ENCODE data around the gene MTOR. TPM values are rescaled to one million over a fixed set of nuclear protein-coding genes. Genes with fewer than 3 reads are reported as not detected.

The MTOR gene
- total RNA-seq, 1 donor from 2014 or later, result 36.1 TPM

DNA sequence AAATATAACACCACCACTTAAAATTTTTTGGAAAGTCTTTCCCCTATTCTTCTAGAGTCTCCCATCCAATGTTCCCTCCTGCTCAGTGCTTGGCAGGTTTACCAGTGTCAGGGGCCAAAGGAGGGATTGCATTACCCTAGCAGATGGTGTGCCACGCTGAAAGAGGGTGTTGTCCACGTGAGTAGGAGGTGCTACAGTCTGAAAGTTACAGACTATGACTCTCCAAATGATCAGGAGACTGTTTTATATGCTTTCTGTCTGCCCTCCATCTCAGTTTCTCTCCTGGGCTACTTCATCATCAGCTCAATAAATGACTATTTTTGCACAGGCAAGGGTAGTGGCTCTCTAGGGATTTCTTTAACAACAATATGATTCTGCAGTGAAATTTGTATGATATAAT lies 104.5 kb downstream of the MTOR start:
- intact Hi-C loops (cut with DNase I), result no loop called here

DNA sequence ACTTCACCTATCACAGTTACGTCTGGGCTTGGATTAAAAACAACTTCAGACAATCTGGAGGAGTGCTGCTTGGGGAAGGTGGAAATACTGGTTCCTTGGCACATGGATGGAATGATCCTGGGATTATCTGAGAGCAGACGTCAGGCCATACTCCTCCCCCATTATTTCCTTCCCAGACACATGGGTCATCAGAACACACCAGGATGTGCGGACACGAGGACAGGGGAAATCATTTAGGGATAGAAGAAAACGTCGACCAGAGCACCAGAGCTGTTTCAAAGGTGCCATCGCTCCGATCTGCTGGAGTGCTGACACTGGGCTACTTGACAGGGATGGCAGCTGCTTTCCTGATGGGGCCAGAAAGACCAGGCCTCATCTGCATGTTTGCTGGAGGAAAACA lies 105.0 kb downstream of the MTOR start:
- DNase-seq (ENCODE audit: low spot score), result no peak

More for the DNA sequence above, 104.5 kb downstream of the MTOR start:
- DNase-seq (ENCODE audit: low spot score), result no peak

DNA sequence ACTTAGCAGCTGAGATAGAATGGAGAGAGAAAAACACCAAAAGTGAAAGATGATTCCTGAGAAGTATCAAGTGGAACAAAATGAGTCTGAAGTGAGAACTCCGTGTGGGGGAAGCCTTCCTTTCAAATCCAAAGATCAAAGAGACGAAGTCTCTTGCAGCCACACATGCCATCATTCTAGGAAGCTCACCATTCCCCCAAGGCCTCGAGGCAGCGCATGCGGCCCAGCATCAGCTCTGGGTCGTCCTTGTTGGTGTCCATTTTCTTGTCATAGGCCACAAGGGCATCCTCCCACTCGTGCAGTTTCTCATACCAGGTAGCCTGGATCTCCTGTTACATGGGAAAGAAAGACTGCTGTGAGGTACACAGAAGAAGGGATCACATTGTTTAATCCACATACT lies 105.4 kb downstream of the MTOR start:
- intact Hi-C loops (cut with DNase I), result no loop called here

More for the DNA sequence above, 105.0 kb downstream of the MTOR start:
- intact Hi-C loops (cut with DNase I), result no loop called here

DNA sequence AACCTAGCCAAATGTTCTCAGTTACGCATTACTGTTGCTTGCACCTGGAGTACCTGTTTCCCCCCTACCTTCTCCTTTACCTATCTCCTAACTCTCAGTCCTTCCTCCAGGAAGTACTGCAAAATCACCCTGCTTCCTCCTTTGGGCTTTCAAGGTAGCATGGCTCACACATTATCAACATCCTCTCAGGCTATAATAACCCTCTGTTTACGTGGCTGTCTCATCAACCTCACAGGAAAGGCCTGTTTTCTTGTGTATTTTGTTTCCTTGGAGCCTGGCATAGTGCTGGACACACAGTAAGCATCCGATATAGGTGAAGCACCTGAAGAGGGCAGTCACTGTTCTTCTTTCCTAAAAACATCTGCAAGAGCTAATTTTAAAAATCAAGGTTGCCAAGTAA lies 105.9 kb downstream of the MTOR start:
- DNase-seq (ENCODE audit: low spot score), result no peak
- intact Hi-C loops (cut with DNase I), result no loop called here

More for the DNA sequence above, 105.4 kb downstream of the MTOR start:
- no peak for DNase-seq (ENCODE audit: low spot score)

DNA sequence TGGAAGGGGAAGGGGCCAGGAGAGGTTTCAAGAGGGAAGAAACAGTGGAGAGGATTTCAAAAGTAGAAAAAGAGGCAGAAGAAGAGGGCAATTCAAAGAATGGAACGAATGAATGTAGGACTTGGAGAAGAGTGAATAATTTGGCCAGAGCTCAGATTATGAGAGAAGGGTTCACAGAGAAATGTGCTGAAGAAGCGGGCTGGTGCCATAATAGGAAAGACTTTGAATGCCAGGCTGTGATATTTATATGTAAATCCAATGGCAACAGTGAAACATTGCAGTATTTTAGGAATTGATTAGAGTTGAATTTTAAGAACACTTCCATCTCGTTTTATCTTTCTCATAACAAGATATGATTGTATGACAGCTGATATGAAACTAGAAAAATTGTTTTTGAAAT lies 109.2 kb downstream of the MTOR start:
- intact Hi-C loops (cut with DNase I), result no loop called here

DNA sequence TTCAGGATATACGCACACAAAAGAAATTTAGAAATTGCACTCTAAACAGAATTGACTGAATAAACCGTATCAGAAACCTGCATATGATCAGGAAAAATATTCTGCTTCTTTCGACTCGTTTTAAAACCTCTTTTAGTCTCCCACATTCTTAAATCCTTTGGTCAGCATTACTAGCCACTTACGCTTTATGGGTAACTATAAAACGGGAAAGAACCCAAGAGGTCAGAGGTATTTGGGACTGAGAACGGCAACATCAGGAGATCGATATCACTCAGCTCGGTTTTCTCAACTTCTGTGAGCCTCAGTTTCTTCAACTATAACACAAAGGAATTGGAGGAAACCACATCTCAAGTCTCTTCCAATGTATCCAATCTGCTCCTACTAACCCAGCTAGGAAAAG lies 109.6 kb downstream of the MTOR start:
- DNase-seq (ENCODE audit: low spot score), result no peak

More for the DNA sequence above, 109.2 kb downstream of the MTOR start:
- DNase-seq (ENCODE audit: low spot score), result no peak

DNA sequence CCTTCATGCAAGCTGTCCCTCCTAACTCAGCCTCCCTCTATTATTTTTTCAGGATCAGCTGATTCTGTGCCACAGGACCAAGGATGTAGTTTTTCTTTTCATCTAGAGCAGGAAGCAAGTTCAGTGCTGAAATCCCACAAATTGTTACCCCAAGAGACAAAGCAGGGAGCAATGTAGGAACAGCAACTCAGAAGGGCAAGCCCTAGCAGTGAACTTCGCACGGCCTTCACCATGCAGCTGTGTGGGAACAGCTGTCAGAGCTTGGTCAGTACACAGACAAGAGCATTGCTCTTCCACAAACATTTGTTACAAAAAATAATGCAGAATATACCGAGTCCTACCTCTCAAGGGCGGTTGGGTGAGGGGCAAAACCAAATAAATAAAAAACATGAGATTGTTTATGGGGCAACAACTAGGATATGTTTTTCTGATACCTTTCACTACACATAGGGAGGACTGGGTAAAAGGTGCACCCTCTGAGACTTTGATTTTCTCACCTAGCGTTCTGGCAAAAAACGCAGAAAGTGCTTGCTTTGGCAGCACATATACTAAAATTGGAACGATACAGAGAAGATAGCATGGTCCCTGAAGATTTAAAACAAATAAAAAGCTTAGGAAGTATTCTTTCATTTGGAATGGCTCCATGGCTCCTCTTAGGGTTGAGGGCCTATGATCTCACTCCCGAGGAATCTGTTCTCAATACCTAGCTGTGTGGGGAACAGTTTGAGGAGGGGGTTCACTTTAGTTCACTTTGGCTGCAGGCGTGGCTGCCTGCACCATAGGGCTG lies 110.3 kb downstream of the MTOR start:
- no peak for DNase-seq (ENCODE audit: low spot score)
- intact Hi-C loops (cut with DNase I), result no loop called here

More for the DNA sequence above, 109.6 kb downstream of the MTOR start:
- intact Hi-C loops (cut with DNase I), result no loop called here

DNA sequence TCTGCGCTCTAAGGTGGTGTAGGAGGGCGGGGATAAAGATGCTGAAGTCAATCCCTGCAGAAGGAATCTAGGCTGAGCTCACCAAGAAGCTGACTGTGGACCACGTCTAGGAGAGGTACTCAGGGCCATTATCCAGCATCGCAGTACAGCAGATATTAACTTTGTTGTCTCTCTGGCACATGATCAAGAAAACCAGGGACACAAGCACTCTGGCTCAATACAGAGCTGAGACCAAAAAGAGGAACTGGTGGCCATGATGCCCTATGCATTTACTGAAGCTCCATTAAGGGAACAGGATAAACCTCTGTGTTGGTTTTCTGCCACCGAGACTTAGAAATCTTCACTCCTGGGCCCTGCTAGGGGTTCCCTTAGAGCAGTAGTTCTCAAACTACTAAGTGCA lies 111.2 kb downstream of the MTOR start:
- intact Hi-C loops (cut with DNase I), result no loop called here

DNA sequence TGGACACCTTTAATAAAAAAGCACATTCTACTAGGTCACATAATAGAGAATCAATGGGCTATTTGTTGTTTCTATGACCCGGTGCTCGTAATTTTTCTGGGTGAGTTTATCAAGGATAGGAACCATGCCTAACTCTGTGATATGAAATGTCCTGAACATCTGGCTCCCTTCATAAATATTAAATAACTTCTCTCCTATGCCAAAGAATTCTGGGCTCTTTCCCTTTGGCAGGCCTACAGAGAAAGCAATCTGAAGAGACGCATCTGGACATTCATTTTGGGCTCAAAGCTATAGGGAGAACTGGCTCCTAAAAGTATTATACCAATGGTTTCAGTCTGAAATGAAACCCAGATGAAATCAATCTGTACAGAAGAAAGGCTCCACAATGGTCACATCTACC lies 112.0 kb downstream of the MTOR start:
- intact Hi-C loops (cut with DNase I), result no loop called here
- DNase-seq (ENCODE audit: low spot score), result no peak

More for the DNA sequence above, 111.2 kb downstream of the MTOR start:
- DNase-seq (ENCODE audit: low spot score), result no peak

DNA sequence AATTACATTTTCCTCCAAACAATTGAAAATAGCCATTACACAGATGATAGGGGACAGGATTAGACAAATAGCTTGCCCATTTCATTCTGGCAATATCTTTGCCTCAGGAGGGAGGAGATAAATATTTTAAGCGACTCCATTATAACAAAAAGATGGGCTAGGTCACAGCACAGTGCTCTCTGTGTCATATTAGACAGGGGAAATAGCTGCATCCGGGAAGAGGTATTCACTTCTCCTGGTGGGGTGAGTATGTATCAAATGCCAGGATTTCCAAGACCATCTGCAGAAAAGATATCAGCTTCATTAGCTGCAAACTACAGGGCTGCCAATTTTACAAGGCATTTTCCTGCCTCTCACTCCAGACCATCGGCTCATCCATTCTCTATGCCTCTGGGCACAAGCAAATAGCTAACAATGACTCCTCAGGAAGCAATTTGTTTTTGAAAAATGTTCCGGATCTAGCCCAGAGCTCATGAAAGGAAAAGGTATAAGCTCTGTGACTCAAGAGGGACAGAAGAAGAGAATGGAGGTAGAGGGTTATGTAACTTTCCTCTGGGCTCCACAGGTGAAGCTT lies 115.1 kb downstream of the MTOR start:
- intact Hi-C loops (cut with DNase I), result no loop called here
- DNase-seq (ENCODE audit: low spot score), result no peak

DNA sequence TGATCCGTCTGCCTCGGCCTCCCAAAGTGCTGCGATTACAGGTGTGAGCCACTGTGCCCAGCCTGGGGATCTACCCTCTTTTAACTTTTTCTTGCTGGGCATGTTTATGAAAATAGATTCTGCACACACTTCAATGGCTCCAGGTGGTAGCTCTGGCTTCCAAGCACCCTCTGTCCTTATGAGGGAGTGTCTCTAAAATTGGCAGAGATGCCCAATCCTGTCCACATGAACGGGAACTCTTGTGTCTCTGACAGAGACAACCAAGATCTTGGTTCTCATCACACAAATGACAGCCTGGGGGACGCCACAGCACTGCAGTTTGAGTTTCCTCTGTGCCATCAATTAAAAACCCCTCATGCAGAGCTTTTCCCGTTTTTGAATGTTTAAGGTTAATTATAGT lies 116.6 kb downstream of the MTOR start:
- no peak for DNase-seq (ENCODE audit: low spot score)
- intact Hi-C loops (cut with DNase I), result no loop called here

DNA sequence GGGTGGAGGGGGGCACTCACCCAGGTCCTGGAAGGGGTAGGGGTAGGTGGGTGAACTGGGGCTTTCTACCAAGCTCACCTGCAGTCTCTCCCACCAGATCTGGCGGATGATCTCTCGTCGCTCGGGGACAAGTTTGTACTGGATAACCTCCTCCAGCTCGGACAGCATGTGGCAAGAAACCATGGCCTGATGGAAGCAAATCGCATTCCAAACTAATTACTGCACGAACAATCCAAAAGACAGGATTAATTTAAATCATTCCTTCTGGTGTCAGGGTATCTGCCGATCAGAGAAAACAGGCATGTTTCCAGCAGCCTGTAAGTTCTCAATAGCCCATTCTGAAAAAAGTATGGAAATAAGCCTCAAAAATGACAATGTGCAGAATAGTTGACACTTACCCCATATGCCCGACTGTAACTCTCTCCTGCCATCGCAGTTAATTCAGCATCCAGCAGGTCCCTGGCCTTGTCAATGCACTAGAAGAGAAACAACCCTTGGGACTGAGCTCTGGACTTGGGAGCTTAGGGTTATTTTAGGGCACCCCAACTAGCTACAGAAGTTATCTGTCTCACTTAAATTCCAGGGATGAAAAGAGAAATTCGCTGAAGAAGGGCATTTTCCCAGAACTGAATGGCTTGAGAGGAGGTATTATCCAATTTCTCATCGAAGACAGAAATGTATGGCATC lies 117.6 kb downstream of the MTOR start:
- intact Hi-C loops (cut with DNase I), result no loop called here
- DNase-seq (ENCODE audit: low spot score), result no peak

DNA sequence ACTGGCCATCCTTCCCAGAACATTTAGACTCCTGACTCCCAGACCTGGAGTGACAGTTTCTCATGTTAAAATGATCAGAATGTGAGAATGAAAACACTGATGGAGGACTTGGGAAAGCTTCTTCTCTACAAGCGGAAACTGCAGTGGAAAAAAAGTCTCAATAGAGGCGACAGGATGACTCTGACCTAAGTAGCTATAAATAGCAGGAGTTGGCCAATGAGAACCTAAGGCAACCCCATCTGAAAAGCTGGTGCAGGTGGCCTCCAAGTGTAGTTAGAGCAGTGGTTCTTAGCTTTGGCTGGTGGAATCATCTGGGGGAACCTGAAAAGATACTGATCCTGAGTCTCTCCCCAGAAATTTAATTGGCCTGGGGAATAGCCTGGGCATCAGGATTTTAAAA lies 118.4 kb downstream of the MTOR start:
- intact Hi-C loops (cut with DNase I), result no loop called here
- DNase-seq (ENCODE audit: low spot score), result no peak

DNA sequence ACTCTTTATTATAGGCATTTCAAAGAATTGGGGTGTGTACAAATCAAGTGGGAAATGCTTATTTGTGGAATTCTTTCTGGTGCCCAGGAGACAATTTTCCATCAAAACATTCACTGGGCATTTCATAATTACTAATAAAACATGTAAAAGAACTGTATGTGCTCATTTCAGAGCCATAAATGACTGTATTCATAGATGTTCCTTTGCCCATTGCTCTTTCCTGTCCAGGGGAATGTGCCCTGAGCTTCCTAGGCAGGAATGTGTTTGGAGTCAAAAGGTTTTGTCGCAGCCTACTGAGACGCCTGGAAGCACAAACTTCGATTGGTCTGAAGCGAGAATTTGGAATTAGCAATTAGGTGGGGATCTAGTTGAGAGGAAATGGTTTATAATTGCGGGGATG lies 119.0 kb downstream of the MTOR start:
- intact Hi-C loops (cut with DNase I), result no loop called here
- DNase-seq (ENCODE audit: low spot score), result no peak

DNA sequence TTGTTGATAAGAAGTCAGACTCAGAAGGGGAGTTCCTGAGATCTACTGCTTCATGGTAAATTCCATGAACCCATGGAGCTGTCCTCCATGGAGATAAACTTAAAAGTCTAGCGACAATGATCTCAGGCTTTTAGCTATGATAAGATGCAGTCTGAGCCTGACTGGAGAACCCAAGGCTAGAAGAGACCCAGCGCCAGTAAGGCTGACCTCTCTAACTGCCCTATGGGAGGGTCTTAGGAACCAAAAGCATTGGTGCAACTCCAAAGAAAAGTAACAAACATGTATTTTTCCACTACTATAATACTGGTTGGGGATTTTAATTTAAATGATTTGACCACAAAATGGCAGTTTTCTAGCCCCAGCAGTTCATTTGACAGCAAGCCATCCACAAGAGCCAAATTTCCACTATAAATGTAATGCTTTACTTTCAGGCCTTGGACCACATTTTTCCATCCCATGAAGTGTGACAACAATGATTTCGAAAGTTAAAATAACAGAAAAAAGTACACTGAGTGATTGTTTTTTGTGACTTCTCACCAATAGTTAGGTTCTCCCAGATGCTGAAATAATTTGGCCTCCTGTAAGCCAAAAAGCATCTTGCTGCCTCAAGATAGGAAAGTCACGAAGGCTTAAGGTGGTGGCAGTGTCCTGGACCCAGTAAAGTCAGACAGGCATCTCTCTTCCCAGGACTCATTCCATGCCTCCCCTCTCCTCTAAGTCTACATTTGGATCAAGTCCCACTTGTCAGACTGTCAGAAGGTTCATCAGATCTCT lies 119.5 kb downstream of the MTOR start:
- no peak for DNase-seq (ENCODE audit: low spot score)

DNA sequence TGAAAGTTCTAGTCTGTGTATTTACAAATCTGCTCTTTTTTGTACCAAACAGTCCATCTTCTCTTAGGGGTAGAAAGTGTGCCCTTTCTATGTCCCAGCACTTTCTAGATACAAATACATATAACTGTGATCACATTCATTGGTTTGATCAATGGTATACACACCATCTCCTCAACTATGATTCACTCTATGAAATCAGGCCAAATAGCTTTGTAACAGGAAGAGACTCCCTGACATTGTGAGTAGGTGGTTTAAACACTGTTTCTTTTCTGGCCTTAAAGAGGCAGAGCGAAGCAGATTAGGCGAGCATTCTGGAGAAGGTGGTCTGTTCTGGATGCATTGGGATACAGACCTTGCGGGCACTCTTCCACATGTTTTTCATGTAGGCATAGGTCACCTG lies 123.4 kb downstream of the MTOR start:
- intact Hi-C loops (cut with DNase I), result no loop called here
- no peak for DNase-seq (ENCODE audit: low spot score)

More for the DNA sequence above, 119.5 kb downstream of the MTOR start:
- intact Hi-C loops (cut with DNase I), result no loop called here

DNA sequence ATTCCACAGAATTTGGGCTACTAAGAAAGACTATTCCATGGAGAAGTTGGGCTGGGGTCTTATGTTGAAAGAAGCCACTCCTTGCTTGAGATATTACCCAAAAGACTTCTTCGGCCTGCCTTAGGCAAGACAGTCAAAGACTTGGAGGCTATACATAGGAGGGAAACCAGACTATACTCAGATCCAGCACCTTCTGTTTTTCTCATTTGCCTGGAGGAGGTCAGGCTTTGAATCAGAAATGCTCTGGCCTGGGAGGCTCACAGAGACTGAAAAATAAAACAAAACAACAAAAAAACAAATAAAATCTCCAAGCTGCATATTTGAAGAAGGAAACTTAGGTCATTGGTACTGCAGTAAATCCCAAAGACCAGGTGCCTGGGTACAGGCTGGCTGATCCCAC lies 124.3 kb downstream of the MTOR start:
- DNase-seq (ENCODE audit: low spot score), result no peak
- intact Hi-C loops (cut with DNase I), result no loop called here

DNA sequence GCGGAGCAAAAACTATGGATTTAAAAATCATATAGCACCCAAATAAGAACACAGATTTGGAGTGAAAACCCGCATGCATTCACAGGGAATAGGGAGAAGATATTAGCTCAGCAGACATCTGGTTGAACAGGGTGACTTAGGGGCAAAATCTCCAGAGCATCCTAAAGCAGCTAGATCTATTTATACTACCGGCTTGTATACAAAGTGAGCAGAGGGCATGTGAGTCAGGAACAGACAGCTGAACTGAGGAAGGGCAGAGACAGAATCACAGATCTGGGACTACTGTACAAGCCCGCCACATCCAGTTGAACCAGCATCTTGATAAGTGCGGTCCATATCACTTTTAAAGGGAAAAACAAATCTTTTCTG lies 127.5 kb downstream of the MTOR start:
- no peak for DNase-seq (ENCODE audit: low spot score)
- intact Hi-C loops (cut with DNase I), result no loop called here

DNA sequence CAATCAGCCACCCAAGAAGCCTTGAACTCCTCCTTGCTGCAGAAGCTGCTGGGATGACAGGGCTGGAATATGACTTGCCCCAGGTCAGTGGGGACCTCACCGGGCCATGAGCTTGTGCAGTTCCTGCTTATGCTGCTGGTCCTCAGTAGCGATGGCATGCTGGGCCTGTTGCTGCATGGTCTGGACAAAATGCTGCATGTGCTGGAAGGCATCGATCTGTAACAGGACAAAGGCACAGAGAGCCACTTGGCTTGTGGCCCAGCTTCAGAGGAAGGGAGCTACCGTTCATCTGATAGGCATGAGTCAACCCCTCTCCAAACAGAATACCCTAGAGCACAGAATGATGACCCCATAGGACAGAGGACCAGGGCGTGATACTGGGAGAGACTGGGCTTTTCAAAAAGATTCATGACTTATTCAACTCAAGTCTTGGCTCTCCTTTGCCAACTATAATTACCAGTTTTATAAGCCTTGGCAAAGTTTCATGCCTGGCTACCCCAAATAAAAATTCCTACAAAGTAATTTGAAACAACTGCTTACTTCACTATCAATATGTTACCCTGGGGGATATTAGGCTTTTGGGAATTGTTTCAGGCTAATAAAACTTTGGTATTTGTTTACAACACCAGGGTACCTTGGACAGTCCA lies 128.0 kb downstream of the MTOR start:
- intact Hi-C loops (cut with DNase I), result no loop called here
- no peak for DNase-seq (ENCODE audit: low spot score)
